ENCODE results near the gene GID8. TPM values are rescaled to one million over a fixed set of nuclear protein-coding genes. Genes with fewer than 3 reads are reported as not detected.

GID8 gene
- total and polyA plus RNA-seq, 9 of the 15 experiments (the other 6 are each of a cell fraction or from before 2014, with no cell fraction given), result 7.5 to 31.6 (median 22.2) TPM

DNA sequence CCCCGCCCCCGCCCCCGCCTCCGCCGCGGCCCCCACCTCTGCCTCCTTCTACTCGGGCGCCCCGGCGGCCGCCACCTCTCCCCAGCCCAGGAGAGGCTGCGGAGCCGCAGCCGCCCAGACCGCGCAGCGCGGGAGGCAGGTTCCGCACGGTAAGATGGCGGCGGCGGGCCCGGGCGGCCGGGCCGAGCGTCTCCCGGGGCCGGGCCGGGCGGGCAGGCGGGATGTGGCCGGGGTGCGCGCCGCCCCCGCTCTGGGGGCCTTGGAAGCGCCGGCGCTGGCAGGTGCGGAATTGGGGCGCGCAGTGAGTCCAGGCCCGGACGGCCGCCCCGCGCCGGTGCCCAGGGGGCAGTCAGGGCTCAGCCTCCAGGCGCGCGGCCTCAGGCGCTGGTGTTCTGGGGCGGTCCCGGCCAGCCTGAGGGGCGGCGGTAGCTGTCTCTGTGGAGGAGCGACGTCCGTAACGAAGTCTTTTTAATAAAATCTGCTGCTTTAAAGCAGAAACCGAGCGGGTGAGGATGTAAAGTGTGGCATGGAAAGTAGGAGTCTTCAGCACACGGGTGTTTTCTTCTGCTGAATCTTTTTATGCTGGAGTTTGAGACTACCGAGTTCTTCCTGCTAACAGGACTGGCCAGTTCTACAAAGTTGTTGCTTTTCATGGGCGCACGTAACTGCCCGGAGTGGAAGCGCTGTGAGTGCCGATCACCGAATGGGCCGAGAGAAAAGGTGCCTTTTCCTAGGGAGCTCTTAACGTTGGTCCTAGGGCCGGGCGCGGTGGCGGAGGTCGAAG, at the start of gene GID8 (continued):
- no peak for TF ChIP-seq FOXP4 (CRISPR knock-in tag; IDR thresholded peaks at IDR 0.05; ENCODE audit: borderline replicate concordance)
- TF ChIP-seq SMARCA4 (IDR thresholded peaks at IDR 0.05), result no peak
- no peak for TF ChIP-seq U2AF2 (optimal IDR thresholded peaks at IDR 0.05; ENCODE audit: low read depth, low read length)
- TF ChIP-seq CEBPG (CRISPR knock-in tag; IDR thresholded peaks at IDR 0.05), result no peak
- TF ChIP-seq CEBPG (tag; conservative IDR thresholded peaks at IDR 0.05 in 1 of 2, IDR thresholded peaks at IDR 0.05 in 1 of 2), result no peak
- TF ChIP-seq HMGN3 (IDR thresholded peaks at IDR 0.05; ENCODE audit: borderline replicate concordance, extremely low read depth, insufficient read length, low read depth, low read length), result no peak
- TF ChIP-seq GTF2E2 (tag; IDR thresholded peaks at IDR 0.05), result 0 out of 2 replicates have a peak, but pooled peaks have one; percentile 38
- peak; percentile 42 to 84; a peak in 1 of 4 replicates for TF ChIP-seq NONO (IDR thresholded peaks at IDR 0.05; ENCODE audit: low read depth in 2 of 2, low read length in 1 of 2)
- TF ChIP-seq, protein P1, sequence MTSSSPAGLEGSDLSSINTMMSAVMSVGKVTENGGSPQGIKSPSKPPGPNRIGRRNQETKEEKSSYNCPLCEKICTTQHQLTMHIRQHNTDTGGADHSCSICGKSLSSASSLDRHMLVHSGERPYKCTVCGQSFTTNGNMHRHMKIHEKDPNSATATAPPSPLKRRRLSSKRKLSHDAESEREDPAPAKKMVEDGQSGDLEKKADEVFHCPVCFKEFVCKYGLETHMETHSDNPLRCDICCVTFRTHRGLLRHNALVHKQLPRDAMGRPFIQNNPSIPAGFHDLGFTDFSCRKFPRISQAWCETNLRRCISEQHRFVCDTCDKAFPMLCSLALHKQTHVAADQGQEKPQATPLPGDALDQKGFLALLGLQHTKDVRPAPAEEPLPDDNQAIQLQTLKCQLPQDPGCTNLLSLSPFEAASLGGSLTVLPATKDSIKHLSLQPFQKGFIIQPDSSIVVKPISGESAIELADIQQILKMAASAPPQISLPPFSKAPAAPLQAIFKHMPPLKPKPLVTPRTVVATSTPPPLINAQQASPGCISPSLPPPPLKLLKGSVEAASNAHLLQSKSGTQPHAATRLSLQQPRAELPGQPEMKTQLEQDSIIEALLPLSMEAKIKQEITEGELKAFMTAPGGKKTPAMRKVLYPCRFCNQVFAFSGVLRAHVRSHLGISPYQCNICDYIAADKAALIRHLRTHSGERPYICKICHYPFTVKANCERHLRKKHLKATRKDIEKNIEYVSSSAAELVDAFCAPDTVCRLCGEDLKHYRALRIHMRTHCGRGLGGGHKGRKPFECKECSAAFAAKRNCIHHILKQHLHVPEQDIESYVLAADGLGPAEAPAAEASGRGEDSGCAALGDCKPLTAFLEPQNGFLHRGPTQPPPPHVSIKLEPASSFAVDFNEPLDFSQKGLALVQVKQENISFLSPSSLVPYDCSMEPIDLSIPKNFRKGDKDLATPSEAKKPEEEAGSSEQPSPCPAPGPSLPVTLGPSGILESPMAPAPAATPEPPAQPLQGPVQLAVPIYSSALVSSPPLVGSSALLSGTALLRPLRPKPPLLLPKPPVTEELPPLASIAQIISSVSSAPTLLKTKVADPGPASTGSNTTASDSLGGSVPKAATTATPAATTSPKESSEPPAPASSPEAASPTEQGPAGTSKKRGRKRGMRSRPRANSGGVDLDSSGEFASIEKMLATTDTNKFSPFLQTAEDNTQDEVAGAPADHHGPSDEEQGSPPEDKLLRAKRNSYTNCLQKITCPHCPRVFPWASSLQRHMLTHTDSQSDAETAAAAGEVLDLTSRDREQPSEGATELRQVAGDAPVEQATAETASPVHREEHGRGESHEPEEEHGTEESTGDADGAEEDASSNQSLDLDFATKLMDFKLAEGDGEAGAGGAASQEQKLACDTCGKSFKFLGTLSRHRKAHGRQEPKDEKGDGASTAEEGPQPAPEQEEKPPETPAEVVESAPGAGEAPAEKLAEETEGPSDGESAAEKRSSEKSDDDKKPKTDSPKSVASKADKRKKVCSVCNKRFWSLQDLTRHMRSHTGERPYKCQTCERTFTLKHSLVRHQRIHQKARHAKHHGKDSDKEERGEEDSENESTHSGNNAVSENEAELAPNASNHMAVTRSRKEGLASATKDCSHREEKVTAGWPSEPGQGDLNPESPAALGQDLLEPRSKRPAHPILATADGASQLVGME (CRISPR knock-in tag; IDR thresholded peaks at IDR 0.05), result no peak
- TF ChIP-seq CTCF (IDR thresholded peaks at IDR 0.05 in 2 of 3, conservative IDR thresholded peaks at IDR 0.05 in 1 of 3; ENCODE audit: insufficient read depth in 2 of 3, low read depth in 1 of 3, low read length in 3 of 3), result 0 out of 6 replicates have a peak, but pooled peaks of 2 of the 3 experiments have one; percentile 4 to 12
- no peak for TF ChIP-seq ASH1L (IDR thresholded peaks at IDR 0.05; ENCODE audit: borderline replicate concordance, low read depth, partially characterized antibody)
- TF ChIP-seq ZNF76 (CRISPR knock-in tag; IDR thresholded peaks at IDR 0.05; ENCODE audit: borderline replicate concordance), result no peak
- TF ChIP-seq SREBF2 (CRISPR knock-in tag; IDR thresholded peaks at IDR 0.05), result no peak
- 0 out of 2 replicates have a peak, but pooled peaks have one; percentile 8 for TF ChIP-seq FOSL1 (tag; conservative IDR thresholded peaks at IDR 0.05)
- peak; percentile 63 for TF ChIP-seq SAP30 (IDR thresholded peaks at IDR 0.05; ENCODE audit: borderline replicate concordance, insufficient read depth, low read depth, low read length, poor library complexity, severe bottlenecking)
- no peak for TF ChIP-seq SETDB1 (IDR thresholded peaks at IDR 0.05; ENCODE audit: low read length)
